Esophagus (tissue), 2 donors: ENCODE measurements around the gene PIK3CB. TPM values are rescaled to one million over a fixed set of nuclear protein-coding genes. Genes with fewer than 3 reads are reported as not detected.
"Not testable (repeated sequence)": the region's sequence is repeated elsewhere in the genome, so short reads cannot be mapped to it uniquely, and the experiment has no call there.

Source experiments
- H3K27ac ChIP-seq, 2 donors: one replicate each; pipeline ENCODE4 v1.5.1; 2013; ENCODE audit warnings: low read depth in 2 of 2, mild to moderate bottlenecking in 2 of 2, inconsistent platforms in 1 of 2, low read length in 1 of 2, moderate library complexity in 1 of 2
- H3K27me3 ChIP-seq, 2 donors: one replicate each; pipeline ENCODE4 v1.6.1; 2013; ENCODE audit warnings: low read length in 2 of 2, control low read depth in 1 of 2, mild to moderate bottlenecking in 1 of 2; ENCODE audit not compliant: insufficient read depth in 2 of 2, control insufficient read depth in 1 of 2
- H3K36me3 ChIP-seq, 2 donors: one replicate each; pipeline ENCODE4 v1.6.1; 2013; ENCODE audit warnings: low read length in 1 of 2; ENCODE audit not compliant: control insufficient read depth in 2 of 2, insufficient read depth in 2 of 2
- H3K4me1 ChIP-seq, 2 donors: one replicate each; pipeline ENCODE4 v1.6.1; 2013; ENCODE audit warnings: low read length in 1 of 2; ENCODE audit not compliant: control insufficient read depth in 2 of 2, insufficient read depth in 2 of 2
- H3K4me3 ChIP-seq, 2 donors: one replicate each; pipeline ENCODE4 v1.5.1; 2013; ENCODE audit warnings: low read length in 2 of 2, mild to moderate bottlenecking in 2 of 2, low read depth in 1 of 2, moderate library complexity in 1 of 2
- H3K9me3 ChIP-seq, 2 donors: one replicate each; pipeline ENCODE4 v1.6.1; 2013; ENCODE audit warnings: mild to moderate bottlenecking in 2 of 2, low read depth in 1 of 2, low read length in 1 of 2, moderate library complexity in 1 of 2; ENCODE audit not compliant: control insufficient read depth in 2 of 2, insufficient read depth in 1 of 2
- WGBS, 2 donors: extraction: QIAGEN DNeasy Blood & Tissue Kit; methylation state at CpG; one replicate each; pipeline ENCODE4 v1.1.7; 2013; 5-methylcytosine and 5-hydroxymethylcytosine counted together
- polyA plus RNA-seq, 2 donors: library from polyadenylated mRNA; stranded (reverse); fragments of 200-250 nt; gene quantifications; one replicate each; pipeline ENCODE4 v1.2.3, GENCODE V29; 2013
- donor health status: healthy with polysubstance abuse.
- donor health status: Bipolar disorder and iron deficiency.

PIK3CB gene
- polyA plus RNA-seq, 2 donors: 7.5 to 10.6 TPM

GRCh38 chr3:138833899-138834595 lies 681 bp downstream of the PIK3CB start:
- Histone ChIP-seq H3K27ac (peak overlapping the region; percentile 93 to 98), H3K4me1 (no peaks in the 10 kb centered on the region), H3K27me3 (no peaks in the 10 kb centered on the region), H3K4me3 (peak overlapping the region; percentile 76 to 99), H3K9me3 (no peaks in the 10 kb centered on the region), H3K36me3 (no peaks in the 10 kb centered on the region)
- WGBS, 2 donors: 1% methylated on average over 38 to 43 of the region's 43 CpGs

GRCh38 chr3:138832473-138833057 lies 2.2 kb downstream of the PIK3CB start:
- not testable (repeated sequence) for H3K27ac ChIP-seq, H3K4me1 ChIP-seq, H3K9me3 ChIP-seq, H3K4me3 ChIP-seq, H3K27me3 ChIP-seq, H3K36me3 ChIP-seq
- WGBS, 2 donors: 97 to 98% methylated on average over 27 of the region's 27 CpGs

- Histone ChIP-seq H3K4me1 (no peaks in the 10 kb centered on the region), H3K4me3 (no peak overlapping the region), H3K27me3 (no peaks in the 10 kb centered on the region), H3K36me3 (peaks cover 0 to 5% of the 10 kb centered on the region in 2 donors), H3K9me3 (no peaks in the 10 kb centered on the region), H3K27ac (no peak overlapping the region)
- WGBS, 2 donors: 94 to 99% methylated on average over 15 of the region's 15 CpGs
Observed at GRCh38 chr3:138829886-138830510, 4.7 kb downstream of the PIK3CB start.

GRCh38 chr3:138829097-138829496 lies 5.6 kb downstream of the PIK3CB start:
- peaks cover 0 to 5% of the 10 kb centered on the region in 2 donors for H3K36me3 ChIP-seq
- no peaks in the 10 kb centered on the region for H3K27me3 ChIP-seq
- 92 to 93% methylated on average over 3 of the region's 3 CpGs for WGBS, 2 donors

GRCh38 chr3:138827222-138827621 lies 7.5 kb downstream of the PIK3CB start:
- 92 to 95% methylated on average over 7 of the region's 7 CpGs for WGBS, 2 donors

More at GRCh38 chr3:138829097-138829496, 5.6 kb downstream of the PIK3CB start:
- H3K9me3 ChIP-seq: no peaks in the 10 kb centered on the region
- H3K4me3 ChIP-seq: no peak overlapping the region
- H3K27ac ChIP-seq: no peak overlapping the region
- H3K4me1 ChIP-seq: no peaks in the 10 kb centered on the region

GRCh38 chr3:138825336-138825735 lies 9.4 kb downstream of the PIK3CB start:
- WGBS, 2 donors: 48 to 58% methylated on average over 2 of the region's 2 CpGs
- H3K27ac ChIP-seq: no peak overlapping the region
- no peaks in the 10 kb centered on the region for H3K9me3 ChIP-seq
- H3K4me3 ChIP-seq: no peak overlapping the region
- no peaks in the 10 kb centered on the region for H3K27me3 ChIP-seq
- H3K4me1 ChIP-seq: no peaks in the 10 kb centered on the region
- peaks cover 0 to 5% of the 10 kb centered on the region in 2 donors for H3K36me3 ChIP-seq

More at GRCh38 chr3:138827222-138827621, 7.5 kb downstream of the PIK3CB start:
- Histone ChIP-seq H3K4me1 (no peaks in the 10 kb centered on the region), H3K36me3 (peaks cover 0 to 5% of the 10 kb centered on the region in 2 donors), H3K27me3 (no peaks in the 10 kb centered on the region), H3K9me3 (no peaks in the 10 kb centered on the region), H3K27ac (no peak overlapping the region), H3K4me3 (no peak overlapping the region)

GRCh38 chr3:138824114-138824506 lies 10.6 kb downstream of the PIK3CB start:
- Histone ChIP-seq H3K9me3 (no peaks in the 10 kb centered on the region), H3K4me3 (no peak overlapping the region), H3K4me1 (no peaks in the 10 kb centered on the region), H3K36me3 (peaks cover 0 to 5% of the 10 kb centered on the region in 2 donors), H3K27ac (no peak overlapping the region), H3K27me3 (no peaks in the 10 kb centered on the region)
- WGBS, 2 donors: 49 to 74% methylated on average over 1 of the region's 1 CpG

- H3K36me3 ChIP-seq, H3K4me3 ChIP-seq, H3K9me3 ChIP-seq, H3K27me3 ChIP-seq, H3K4me1 ChIP-seq, H3K27ac ChIP-seq: not testable (repeated sequence)
- 94 to 97% methylated on average over 4 of the region's 4 CpGs for WGBS, 2 donors
Observed at GRCh38 chr3:138820379-138820778, 14.3 kb downstream of the PIK3CB start.

- Histone ChIP-seq H3K4me1 (no peaks in the 10 kb centered on the region), H3K27ac (no peak overlapping the region), H3K27me3 (no peaks in the 10 kb centered on the region), H3K4me3 (no peak overlapping the region), H3K36me3 (no peaks in the 10 kb centered on the region), H3K9me3 (no peaks in the 10 kb centered on the region)
- 86 to 97% methylated on average over 1 of the region's 1 CpG for WGBS, 2 donors
Observed at GRCh38 chr3:138818185-138818860, 16.4 kb downstream of the PIK3CB start.
